ENCODE results near the gene CYP3A7. TPM values are rescaled to one million over a fixed set of nuclear protein-coding genes. Genes with fewer than 3 reads are reported as not detected.

CYP3A7 gene
- 1 to 10 TPM in 1 of 2 donors, not detected in 1; 1.3 TPM for total RNA-seq

- Histone ChIP-seq H3K4me3 (no peak within 1 kb of the TSS), H3K27ac (no peak within 1 kb of the TSS), H3K9me3 (no peaks in the 10 kb centered on the region), H3K4me1 (peaks cover 34% of the 10 kb centered on the region), H3K36me3 (replicated peaks in 1 of 2; ENCODE audit: insufficient read depth in 1 of 2, low read depth in 2 of 2) (no peaks in the 10 kb centered on the region), H3K27me3 (no peaks in the 10 kb centered on the region)
- intact Hi-C loops (cut with DNase I), result no loop called here
- 85 to 86% methylated on average over 5 of the region's 5 CpGs for WGBS, 2 donors
- TF ChIP-seq POLR2A (IDR thresholded peaks at IDR 0.05) (no peak), CTCF (IDR thresholded peaks at IDR 0.05) (no peak)
- ATAC-seq, result no peak
- DNase-seq, result no peak
Measured at GRCh38 chr7:99734987-99735386, at the start of gene CYP3A7. TSS of gene CYP3A7 (minus strand) at chr7:99735196. CDS start at chr7:99735093, 103 bp downstream.

GRCh38 chr7:99784007-99784406 lies 49.0 kb upstream of the CYP3A7 start, which contains the start of gene CYP3A4:
TSS of gene CYP3A4 (minus strand) at chr7:99784184. CDS start at chr7:99784081, 103 bp downstream.
- no peaks in the 10 kb centered on the region for H3K36me3 ChIP-seq (replicated peaks in 1 of 2; ENCODE audit: insufficient read depth in 1 of 2, low read depth in 2 of 2)
- DNase-seq (peak in 3 of 4 donors; percentile 26 to 62 (median 46)), ATAC-seq (peak; percentile 63)
- no peaks in the 10 kb centered on the region for H3K27me3 ChIP-seq
- intact Hi-C loops (cut with DNase I), result no loop called here
- peaks cover 69% of the 10 kb centered on the region for H3K4me1 ChIP-seq
- H3K4me3 ChIP-seq, result no peak within 1 kb of the TSS
- H3K27ac ChIP-seq, result no peak within 1 kb of the TSS
- TF ChIP-seq POLR2A (IDR thresholded peaks at IDR 0.05) (peak in 2 of 3 donors; percentile 25 to 65), CTCF (IDR thresholded peaks at IDR 0.05) (no peak)
- H3K9me3 ChIP-seq, result no peaks in the 10 kb centered on the region

- WGBS, 2 donors, result 66 to 68% methylated on average over 5 of the region's 5 CpGs
- TF ChIP-seq POLR2A (IDR thresholded peaks at IDR 0.05), result no peak
- TF ChIP-seq CTCF (IDR thresholded peaks at IDR 0.05), result no peak
Measured at GRCh38 chr7:99782012-99782953, 47.3 kb upstream of the CYP3A7 start.

GRCh38 chr7:99780588-99780987 lies 45.6 kb upstream of the CYP3A7 start:
- WGBS, 2 donors, result 86 to 89% methylated on average over 1 of the region's 1 CpG
- ATAC-seq (no peak), DNase-seq (no peak)
- no peak overlapping the region for H3K27ac ChIP-seq
- H3K36me3 ChIP-seq (replicated peaks in 1 of 2; ENCODE audit: insufficient read depth in 1 of 2, low read depth in 2 of 2), result no peaks in the 10 kb centered on the region
- no peaks in the 10 kb centered on the region for H3K9me3 ChIP-seq
- no peak for TF ChIP-seq POLR2A (IDR thresholded peaks at IDR 0.05)
- TF ChIP-seq CTCF (IDR thresholded peaks at IDR 0.05), result no peak
- intact Hi-C loops (cut with DNase I), result no loop called here
- H3K4me1 ChIP-seq, result peaks cover 37% of the 10 kb centered on the region
- H3K27me3 ChIP-seq, result no peaks in the 10 kb centered on the region
- no peak overlapping the region for H3K4me3 ChIP-seq

More at GRCh38 chr7:99782012-99782953, 47.3 kb upstream of the CYP3A7 start:
- DNase-seq (no peak), ATAC-seq (no peak)
- no peaks in the 10 kb centered on the region for H3K27me3 ChIP-seq
- no peak overlapping the region for H3K4me3 ChIP-seq
- intact Hi-C loops (cut with DNase I), result no loop called here
- H3K27ac ChIP-seq, result no peak overlapping the region
- H3K4me1 ChIP-seq, result peaks cover 54% of the 10 kb centered on the region
- H3K36me3 ChIP-seq (replicated peaks in 1 of 2; ENCODE audit: insufficient read depth in 1 of 2, low read depth in 2 of 2), result no peaks in the 10 kb centered on the region
- H3K9me3 ChIP-seq, result no peaks in the 10 kb centered on the region
